Effector CD4-positive, alpha-beta T cell (primary cell): ENCODE measurements around the gene HSD11B2.
A peak's percentile ranks its signal among the peaks of the same experiment; 100 is the strongest.

Source experiments
- DNase-seq: peaks from one replicate; pipeline ENCODE4 v3.0.0-alpha.2; 2020

HSD11B2 gene

DNA sequence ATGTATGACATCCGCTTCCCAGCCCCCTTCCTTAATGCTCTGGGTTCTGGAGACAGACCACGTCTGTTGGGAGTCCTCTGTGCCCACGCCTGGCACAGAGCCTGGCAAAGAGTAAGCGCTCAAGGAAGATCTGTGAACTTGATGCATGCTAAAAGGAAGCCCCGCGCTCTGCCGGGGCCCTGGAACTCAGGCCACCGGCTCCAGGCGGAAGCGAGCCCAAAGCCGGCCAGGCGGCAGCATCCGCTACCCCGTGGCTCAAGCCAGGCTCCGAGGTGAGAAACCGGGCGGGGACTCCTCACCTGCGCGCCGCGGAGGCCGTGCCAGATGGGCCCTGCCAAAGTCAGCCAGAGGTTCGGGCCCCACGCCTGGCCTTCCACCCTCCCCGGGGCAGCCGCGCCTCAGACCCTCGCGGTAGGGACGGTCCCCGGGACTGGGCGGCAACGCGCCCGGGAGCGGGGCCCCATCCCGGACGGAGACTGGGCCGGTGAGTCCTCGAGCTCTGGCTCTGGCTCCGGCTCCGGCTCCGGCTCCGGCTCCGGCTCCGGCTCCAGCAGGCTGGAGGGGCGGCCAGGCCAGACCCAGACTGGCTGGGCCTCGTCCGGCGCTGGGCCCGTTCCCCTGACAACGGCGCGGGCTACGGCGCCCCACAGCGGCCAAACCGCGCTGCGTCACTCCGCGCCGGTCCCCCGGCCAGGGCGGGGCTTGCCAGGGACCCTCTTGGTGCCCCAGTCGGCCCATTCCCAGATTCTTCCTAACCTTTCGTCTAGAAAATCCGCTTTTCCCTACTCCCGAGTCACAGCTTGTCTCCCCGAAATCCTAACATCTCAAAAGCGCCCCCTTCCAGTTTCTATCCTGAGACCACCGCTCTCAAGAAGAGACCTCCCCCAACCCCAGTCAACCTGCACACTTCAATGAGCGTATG lies 14.8 kb upstream of the HSD11B2 start, which contains the start of gene ZDHHC1:
TSS of gene ZDHHC1 (minus strand) at position 606 of the 922 bp plus-strand sequence. CDS start 8,702 bp downstream, outside the sequence.
- no peak for DNase-seq

DNA sequence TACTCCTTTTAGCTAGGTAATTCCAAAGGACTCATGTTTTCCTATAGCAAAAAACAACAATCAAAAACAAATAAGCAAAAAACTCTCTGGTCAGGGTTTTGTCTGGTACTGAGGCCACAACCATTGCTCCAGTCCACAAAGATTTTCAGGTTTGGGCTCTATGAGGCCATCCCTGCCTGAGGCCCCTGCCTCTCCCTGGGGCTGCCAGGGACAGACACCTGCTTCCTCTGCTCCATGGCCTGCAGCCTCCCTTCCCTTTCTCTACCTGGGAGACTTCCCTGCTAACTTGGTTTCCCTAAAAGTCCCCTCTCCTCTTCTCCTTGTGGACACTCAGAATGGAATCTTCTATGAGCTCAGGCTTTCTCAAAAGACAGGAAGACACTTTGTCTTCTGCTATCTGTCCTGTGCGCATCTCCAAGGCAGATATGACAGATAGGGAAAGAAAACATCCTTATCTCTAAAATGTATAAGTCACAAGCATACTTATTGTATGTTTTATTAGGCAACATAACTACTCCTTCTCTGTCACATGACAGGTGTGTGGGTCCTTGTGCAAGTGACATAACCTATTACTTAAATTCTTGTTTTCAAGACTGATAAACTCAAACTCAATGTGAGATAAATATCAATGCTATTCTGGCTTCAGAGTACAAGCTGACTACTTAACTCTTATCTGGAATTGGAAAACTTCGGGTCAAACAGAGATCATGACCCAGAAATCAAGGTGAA lies 13.4 kb upstream of the HSD11B2 start:
- no peak for DNase-seq

DNA sequence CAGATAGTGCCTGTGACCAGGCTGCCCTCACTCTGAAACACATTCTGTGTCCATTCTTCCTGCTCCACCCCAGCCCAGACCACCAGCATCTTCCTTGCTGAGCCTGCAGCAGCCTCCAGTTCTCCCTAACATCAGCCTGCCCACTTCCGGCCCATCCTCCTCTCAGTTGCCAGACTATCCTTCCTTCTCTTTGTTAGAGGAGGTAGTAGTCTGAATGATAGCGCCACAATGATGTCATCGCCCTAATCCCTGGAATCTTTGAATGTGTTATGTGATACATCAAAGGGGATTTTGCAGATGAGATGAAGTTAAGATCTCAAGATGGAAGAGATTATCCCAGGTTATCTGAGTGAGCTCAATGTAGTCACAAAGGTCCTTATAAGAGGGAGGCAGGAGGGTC lies 11.4 kb upstream of the HSD11B2 start:
- DNase-seq = no peak

DNA sequence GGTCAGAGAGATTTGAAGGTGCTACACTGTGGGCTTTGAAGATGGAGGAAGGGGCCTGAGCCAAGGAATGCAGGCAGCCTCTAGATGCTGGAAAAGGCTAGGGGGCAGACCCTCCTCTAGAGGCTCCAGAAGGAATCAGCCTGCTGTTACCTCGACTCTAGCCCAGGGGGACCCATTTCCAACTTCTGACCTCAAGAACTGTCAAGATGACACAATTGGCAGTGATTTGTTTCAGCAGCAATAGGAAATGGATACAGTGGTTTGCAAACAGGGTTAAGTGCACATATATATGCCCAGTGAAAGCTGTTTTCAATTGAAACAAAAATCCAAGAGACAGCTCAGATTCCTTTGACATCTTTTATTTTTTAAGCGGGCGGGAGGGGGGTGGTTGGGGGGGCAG lies 11.0 kb upstream of the HSD11B2 start:
- no peak for DNase-seq

DNA sequence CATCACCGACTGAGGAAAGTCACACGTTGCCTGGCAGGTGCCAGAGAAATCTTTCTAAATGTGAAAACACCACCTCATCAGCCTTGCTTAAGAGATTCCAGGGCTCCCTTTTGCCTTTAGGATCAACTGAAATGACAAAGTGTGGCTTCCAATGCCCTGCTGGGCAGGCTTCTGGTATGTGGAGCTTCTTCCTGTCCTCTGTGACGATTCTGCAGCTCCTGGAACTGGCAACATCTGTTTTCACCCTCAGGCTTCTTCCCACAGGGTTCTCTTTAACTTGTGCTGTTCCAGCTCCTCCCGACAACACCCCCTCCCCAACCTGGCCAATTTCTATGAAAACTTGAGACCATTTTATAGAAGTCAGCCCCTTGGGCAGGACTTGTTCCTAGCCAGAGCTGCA lies 9.9 kb upstream of the HSD11B2 start:
- no peak for DNase-seq

DNA sequence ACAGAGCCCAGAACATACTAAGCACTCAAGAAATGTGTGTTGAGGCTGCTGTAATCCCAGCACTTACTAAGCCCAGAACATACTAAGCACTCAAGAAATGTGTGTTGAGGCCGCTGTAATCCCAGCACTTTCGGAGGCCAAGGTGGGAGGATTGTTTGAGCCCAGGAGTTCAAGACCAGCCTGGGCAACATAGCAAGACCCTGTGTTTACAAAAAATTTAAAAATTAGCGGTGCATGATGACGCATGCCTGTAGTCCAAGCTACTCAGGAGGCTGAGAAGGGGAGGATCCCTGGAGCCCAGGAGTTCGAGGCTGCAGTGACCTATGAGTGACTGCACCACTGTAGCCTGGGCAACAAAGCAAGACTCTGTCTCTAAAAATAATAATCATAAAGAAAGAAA lies 7.9 kb upstream of the HSD11B2 start:
- no peak for DNase-seq

DNA sequence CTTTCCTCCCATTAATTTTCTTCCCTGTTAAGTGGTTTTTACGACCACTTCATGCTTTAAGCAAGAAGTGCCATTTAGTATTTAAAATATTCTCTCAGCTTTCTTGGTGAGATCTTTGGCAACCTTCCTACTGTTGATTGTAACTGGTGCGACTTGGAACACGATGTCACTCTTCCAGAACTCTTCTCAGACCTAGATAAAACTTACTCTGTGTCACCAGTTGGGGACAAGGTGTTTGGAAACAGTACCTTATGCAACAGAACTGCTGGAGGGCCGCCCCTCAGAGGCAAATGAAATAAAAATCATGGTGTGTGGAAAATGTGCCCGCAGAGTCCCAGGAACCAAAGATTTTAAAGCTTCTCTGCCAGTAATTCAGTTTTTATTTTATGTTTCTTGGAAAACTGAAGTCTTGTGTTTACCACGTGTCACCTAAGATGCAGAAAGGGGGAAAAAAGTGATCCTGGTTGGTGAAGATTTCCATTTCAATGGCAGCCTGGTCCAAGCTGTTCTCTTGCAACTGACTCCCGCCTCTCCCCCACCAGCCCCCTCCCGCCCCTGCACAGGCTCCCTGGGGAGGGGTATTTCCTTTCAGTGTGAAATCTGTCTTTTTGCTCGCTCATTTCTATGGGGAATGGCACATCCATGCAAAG lies 7.2 kb upstream of the HSD11B2 start:
- DNase-seq = no peak

DNA sequence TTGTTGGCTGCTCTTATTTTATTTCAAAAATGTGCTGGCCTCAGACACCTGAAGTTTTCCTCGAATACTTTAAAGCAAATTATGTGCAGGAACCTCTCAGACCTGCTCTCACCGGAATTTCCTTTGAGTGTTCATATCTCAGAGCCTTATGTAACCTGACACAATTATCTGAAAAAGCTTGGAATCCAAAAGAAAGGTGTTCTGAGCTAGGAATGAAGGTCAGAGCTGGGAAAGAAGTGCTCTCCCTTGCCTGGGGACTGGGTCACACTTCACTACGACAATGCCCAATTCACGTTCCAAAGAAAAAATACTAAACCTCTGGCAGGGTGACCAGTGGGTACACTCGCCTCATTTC lies 6.7 kb upstream of the HSD11B2 start:
- DNase-seq = no peak

DNA sequence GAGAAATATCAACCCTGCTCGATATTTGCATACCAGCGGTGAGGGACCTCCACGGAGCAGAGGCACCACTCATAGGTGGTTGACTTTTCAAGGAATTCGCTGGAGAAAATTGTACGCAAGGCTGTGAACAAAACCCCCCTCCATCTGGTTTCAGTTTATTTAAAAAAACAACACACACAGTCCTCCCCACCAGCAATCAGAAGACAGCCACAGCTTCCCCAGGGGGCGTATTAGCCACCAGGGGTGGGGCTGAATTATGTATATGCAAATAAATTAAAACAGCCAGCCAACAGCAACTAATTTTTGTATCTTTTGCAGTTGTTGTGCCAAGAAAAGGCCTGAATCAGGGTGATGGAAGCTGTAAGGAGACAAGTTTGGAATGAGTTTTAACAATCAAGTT lies 5.9 kb upstream of the HSD11B2 start:
- no peak for DNase-seq

DNA sequence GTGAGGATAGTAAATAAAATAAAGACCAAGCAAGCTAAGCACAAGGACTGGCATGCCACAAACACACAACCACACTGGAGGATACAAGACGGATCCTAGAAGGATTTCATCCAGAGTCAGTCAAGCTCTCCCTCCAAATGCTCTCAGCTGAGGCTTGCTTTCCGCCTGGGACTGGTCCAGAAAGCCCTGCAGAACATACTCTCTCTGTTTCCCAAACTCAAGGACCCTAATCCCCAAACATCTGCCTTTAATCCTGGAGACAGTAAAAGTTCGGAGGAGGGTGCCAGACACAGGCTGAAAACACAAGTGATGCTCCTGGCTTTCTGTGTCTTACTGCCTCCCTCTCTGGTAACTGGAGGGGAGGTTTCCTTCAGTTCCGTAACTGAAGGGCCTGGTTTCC lies 5.3 kb upstream of the HSD11B2 start:
- no peak for DNase-seq

DNA sequence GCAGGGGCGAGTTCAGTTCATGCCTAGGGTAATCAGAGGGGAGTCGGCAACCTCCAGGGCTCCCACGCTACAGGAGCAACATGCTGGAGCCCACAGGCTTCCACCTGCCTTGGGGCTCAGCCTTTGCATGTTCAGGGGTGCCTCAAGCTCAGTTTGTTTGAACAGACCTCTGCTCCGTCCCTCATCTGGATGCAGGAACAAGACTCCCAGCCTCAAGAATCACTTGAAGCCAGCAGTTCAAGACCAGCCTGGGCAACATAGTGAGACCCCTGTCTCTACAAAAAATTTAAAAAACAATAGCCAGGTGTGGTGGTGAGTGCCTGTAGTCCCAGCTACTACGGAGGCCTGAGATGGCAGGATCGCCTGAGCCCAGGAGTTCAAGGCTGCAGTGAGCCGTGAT lies 4.9 kb upstream of the HSD11B2 start:
- no peak for DNase-seq

DNA sequence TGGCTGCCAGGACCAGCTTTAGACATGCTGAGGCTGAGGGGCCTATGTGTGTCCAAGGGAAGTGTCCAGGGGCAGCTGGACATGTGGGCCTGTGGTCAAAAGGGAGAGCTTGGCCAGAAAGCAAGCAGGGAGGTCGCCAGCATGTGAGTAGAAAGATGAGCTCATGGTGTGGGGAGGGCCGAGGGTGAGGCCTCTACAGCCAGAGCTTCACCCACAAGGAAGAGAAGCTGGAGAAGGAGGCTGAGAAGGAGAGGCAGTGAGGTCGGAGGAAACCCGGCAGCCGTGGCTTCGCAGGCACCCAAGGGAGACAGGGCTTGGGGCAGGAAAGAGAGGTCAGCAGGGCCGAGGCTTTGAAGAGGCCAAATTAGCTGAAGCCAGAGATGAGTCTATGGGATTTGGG lies 4.0 kb upstream of the HSD11B2 start:
- no peak for DNase-seq

DNA sequence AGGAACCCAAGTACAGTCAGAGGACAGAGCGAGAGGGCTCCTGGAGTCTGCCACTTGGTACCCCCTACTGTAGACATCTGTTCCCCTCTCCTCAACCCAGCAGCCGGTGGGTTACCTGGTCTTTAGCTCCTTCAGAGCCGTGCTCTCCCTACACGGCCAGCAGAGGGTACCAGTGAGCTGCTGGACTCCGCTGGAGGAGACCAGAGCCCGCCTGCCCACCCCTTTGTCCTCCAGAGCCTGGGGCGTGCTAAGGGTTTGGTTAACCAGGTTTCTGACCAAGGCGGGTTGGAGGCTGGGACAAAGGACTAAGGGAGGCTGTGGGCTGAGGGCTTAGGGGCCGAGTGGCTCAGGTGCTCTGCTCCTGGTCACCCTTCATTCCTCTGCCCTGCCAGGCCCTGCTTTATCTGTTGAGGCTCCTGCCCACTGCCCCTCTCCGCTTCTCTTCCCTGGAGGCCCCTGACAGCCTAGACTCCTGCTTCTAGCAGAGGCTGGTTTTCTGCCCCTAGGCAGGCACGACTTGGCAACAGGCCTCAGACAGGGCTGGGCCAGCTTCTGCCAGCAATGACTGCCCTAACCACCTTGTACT lies 2.7 kb upstream of the HSD11B2 start:
- peak; percentile 36 for DNase-seq

DNA sequence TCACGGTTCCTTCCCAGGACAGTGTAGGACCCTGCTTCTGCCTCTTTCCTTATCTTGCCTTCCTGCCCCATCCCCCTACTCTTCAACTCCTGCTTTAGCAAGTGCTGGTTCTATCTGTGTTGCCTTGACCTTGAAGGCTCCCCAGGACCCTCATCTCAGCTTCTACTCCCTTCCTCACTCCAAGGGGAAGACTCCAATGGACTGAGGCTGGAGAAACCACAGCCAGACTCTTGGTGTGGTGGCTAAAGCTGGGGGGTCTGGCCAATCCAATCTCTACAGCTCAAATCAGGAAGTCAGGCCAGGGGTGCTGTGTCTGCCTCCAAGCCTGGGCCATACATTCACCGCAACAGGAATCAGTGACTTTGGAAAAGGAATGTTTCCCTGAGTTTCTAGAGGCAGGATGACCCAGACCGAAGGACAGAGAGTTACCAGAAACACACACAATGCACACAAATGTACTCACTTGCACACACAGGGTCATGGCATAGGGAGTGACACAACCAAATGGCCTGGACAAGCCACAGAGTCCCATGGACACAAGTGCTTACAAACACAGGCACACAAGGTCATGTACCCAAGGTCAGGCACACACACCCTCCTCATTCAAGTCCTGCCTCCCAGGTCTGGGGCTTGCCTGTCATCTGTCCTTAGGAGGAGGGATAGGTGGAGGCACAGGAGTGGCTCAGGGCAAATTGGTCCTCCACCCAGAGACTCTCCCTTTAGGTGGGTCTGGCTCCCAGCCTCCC lies 1.7 kb upstream of the HSD11B2 start:
- DNase-seq = no peak

DNA sequence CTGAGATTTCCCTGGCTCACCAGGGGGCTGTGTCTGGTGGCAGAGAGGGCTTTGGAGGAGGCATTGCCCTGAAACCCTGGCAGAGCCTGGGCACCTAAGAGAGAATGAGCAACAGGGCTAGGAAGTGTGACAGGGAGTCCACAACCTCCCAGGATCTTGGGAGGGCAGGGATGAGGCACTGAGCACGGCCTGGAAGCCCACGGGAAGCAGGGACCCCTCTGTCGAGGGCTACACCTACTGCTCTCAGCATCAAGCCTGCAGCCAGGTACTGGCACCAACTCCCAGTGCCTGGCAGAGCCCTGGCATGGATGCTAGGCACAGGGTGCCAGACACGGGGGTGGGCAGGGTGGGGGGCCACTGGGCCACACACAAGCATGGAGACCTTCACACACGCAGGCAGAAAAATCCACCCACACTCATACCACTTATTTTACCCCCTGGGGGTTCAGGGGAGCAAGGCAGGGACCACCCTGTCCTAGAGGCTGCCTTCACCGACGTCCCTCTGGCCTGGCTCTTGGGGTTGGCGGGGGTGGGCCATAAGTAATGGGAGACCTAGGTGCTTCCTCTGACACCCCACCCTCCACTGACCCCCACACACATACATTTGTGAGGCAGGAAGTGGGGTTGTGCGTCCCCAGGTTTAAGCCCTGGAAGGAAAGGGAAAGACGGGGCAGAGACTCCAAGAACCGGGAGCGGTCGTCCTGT lies 970 bp upstream of the HSD11B2 start:
- no peak for DNase-seq

DNA sequence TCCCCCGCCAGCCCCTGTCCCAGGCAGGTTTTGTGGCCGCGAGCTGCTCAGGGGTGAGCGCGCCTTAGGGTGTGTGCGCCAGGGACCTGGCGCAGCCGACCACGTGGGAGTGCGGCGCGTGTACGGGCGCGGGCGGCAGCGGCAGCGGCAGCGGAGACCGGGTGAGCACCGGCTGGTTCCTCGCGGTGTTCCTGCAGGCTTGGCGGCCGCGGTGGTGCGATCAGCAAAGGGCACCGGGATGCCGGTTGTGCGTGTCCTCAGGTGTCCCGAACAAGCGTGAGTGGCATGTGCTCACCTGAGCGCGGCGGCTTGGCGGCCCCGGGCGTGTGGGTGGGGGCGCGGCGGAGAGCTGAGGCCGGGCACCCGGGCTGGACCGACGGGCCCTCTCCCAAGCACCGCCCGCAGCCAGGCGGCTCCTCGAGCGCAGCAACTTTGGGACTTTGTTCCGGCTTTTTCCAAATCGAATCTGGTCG lies 381 bp upstream of the HSD11B2 start:
- no peak for DNase-seq

DNA sequence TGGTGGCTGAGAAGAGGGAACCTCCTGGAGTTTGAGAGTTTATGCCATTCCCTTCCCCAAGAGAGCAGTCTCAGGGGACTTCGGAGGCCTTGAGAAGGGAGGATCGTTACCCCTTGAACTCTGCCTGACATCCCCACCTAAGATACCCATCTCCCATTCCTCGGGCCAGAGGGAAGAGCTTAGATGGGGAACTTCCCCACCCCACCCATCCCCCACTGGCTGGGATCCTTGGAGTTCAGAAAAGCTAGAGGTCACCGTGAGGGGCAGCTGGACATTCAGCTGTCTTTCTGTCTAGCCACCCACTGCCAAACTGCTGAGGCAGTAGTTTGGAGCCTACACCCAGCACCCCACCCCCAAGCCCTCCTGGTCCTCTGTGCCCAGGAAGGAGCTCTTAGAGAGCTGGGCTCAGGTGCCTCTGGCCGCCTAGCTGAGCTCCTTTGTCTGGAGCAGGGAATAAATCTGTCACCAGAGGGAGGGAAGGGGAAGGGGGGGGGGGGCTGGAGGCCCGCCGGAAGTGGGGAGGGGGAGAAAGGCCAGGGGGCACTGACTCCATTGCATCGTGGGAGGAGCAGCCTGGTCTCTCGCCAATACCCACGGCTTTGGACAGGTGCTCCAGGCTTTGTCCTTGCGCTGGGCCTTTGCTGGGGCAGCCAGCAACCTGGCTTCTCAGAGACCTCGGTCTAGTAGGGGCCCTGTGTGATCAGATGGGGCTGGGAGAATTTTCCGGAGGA lies 1.0 kb downstream of the HSD11B2 start:
- no peak for DNase-seq

DNA sequence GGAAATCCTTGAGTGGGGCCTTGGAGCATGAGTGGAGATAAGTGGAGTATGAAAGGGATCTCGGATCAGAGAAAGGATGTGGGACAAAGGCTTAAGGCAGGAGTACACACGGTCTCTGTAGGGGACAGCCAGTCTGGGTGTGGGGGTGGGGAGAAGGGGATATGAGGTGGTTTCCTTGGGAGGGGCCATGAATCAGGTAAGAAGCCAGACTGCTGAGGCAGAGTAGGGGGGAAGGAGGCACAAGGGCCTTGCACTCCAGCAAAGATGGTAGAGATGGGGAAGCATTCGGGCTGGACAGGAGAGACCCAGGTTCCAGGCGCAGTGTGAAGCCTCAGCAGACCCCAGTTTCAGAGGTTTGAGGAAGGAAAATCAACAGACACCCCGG lies 1.6 kb downstream of the HSD11B2 start:
- no peak for DNase-seq

DNA sequence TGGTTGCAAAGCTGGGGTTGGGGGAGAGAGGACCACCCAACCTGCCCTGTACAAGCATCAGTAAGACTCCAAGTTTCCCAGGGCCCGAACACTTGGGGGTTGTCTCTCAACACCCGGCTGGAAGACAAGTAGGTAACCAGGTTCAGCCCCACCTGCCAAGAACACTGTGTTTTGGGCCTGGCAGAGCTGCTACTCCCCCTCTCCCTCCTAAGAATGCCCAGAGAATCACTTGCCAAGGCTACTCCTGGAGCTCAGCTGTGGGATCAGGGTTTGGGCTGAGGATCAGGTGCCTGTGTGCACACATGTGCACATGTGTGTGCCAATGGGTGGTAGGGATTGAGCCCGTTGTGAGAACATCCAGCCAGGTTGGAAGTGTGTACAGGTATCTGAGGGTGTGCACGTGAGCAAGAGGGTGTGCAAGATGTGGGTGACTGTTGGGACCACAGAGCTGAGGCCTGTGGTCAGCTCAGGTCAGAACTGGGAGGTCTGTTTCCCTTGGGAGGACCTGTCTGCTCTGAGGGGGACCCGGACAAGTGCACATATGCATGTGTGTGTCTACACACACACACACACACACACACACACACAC lies 2.3 kb downstream of the HSD11B2 start:
- no peak for DNase-seq

DNA sequence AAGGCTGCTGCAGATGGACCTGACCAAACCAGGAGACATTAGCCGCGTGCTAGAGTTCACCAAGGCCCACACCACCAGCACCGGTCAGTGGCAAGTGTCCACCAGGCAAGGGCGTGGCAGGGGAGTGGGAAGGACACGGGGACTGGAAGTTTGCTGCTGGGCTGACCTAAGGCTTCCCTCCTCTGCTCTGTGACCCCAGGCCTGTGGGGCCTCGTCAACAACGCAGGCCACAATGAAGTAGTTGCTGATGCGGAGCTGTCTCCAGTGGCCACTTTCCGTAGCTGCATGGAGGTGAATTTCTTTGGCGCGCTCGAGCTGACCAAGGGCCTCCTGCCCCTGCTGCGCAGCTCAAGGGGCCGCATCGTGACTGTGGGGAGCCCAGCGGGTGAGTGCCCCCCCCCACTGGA lies 4.8 kb downstream of the HSD11B2 start:
- DNase-seq = no peak
